Trophoblast cell (in vitro differentiated cells and primary cell): Measurements from ENCODE around the gene TEKTIP1.
A peak's percentile ranks its signal among the peaks of the same experiment; 100 is the strongest.

ENCODE experiments used
- DNase-seq, 2 donors: peaks; one replicate each; pipeline ENCODE4 v3.0.0-alpha.2; 2016
- H2AFZ ChIP-seq: 2 replicates; pipeline ENCODE4 v1.6.1; 2013; ENCODE audit warnings: low read length, moderate library complexity, mild to moderate bottlenecking; ENCODE audit not compliant: insufficient read depth, poor library complexity
- H2AK5ac ChIP-seq: 2 replicates; pipeline ENCODE4 v1.6.1; 2013; ENCODE audit warnings: mild to moderate bottlenecking, low read length
- H2BK120ac ChIP-seq: 2 replicates; pipeline ENCODE4 v1.6.1; 2013; ENCODE audit warnings: low read length, mild to moderate bottlenecking, moderate library complexity; ENCODE audit not compliant: insufficient read depth, poor library complexity
- H2BK12ac ChIP-seq: 2 replicates; pipeline ENCODE4 v1.6.1; 2013; ENCODE audit warnings: mild to moderate bottlenecking, low read length, moderate library complexity
- H2BK5ac ChIP-seq: 2 replicates; pipeline ENCODE4 v1.6.1; 2013; ENCODE audit warnings: low read length, low read depth, moderate library complexity, mild to moderate bottlenecking; ENCODE audit not compliant: poor library complexity
- H3K14ac ChIP-seq: 2 replicates; pipeline ENCODE4 v1.6.1; 2013; ENCODE audit warnings: mild to moderate bottlenecking, low read length
- H3K18ac ChIP-seq: 2 replicates; pipeline ENCODE4 v1.6.1; 2013; ENCODE audit warnings: mild to moderate bottlenecking, low read length
- H3K23ac ChIP-seq: 2 replicates; pipeline ENCODE4 v1.6.1; 2013; ENCODE audit warnings: low read length
- H3K27ac ChIP-seq: 2 replicates; pipeline ENCODE4 v1.5.1; 2013; ENCODE audit warnings: low read depth, mild to moderate bottlenecking, inconsistent platforms, low read length, moderate library complexity
- H3K27me3 ChIP-seq: 2 replicates; pipeline ENCODE4 v1.6.1; 2013; ENCODE audit warnings: inconsistent platforms, mild to moderate bottlenecking, low read length, moderate library complexity; ENCODE audit not compliant: insufficient read depth
- H3K36me3 ChIP-seq, 2 experiments: 1 replicate in 1 of 2; 2 replicates in 1 of 2; pipeline ENCODE4 v1.6.1; 2013; ENCODE audit warnings: low read length in 2 of 2, mild to moderate bottlenecking in 2 of 2, moderate library complexity in 1 of 2; ENCODE audit not compliant: insufficient read depth in 2 of 2, control insufficient read depth in 1 of 2
- H3K4ac ChIP-seq: 2 replicates; pipeline ENCODE4 v1.6.1; 2013; ENCODE audit warnings: low read depth, mild to moderate bottlenecking, low read length, moderate library complexity
- H3K4me1 ChIP-seq, 2 experiments: 1 replicate in 1 of 2; 2 replicates in 1 of 2; pipeline ENCODE4 v1.6.1; 2013; ENCODE audit warnings: low read length in 2 of 2, mild to moderate bottlenecking in 2 of 2, moderate library complexity in 1 of 2; ENCODE audit not compliant: insufficient read depth in 2 of 2, control insufficient read depth in 1 of 2
- H3K4me2 ChIP-seq: 2 replicates; pipeline ENCODE4 v1.6.1; 2013; ENCODE audit warnings: inconsistent platforms, mild to moderate bottlenecking, low read length, moderate library complexity
- H3K4me3 ChIP-seq: 2 replicates; pipeline ENCODE4 v1.5.1; 2013; ENCODE audit warnings: mild to moderate bottlenecking, low read depth, low read length, inconsistent platforms
- H3K79me1 ChIP-seq: one replicate; pipeline ENCODE4 v1.6.1; 2013; ENCODE audit warnings: low read length
- H3K79me2 ChIP-seq: 2 replicates; pipeline ENCODE4 v1.6.1; 2013; ENCODE audit warnings: low read length, mild to moderate bottlenecking; ENCODE audit not compliant: control insufficient read depth, insufficient read depth, poor library complexity
- H3K9ac ChIP-seq: 2 replicates; pipeline ENCODE4 v1.6.1; 2013; ENCODE audit warnings: mild to moderate bottlenecking, low read length
- H3K9me3 ChIP-seq: 2 replicates; pipeline ENCODE4 v1.6.1; 2013; ENCODE audit warnings: low read depth, mild to moderate bottlenecking, control low read depth, inconsistent platforms, low read length; ENCODE audit not compliant: insufficient read depth
- H4K12ac ChIP-seq: 2 replicates; pipeline ENCODE4 v1.6.1; 2013; ENCODE audit warnings: low read depth, mild to moderate bottlenecking, low read length, moderate library complexity
- H4K8ac ChIP-seq: 2 replicates; pipeline ENCODE4 v1.6.1; 2013; ENCODE audit warnings: low read depth, mild to moderate bottlenecking, low read length, moderate library complexity
- H4K91ac ChIP-seq: one replicate; pipeline ENCODE4 v1.6.1; 2013; ENCODE audit warnings: low read depth, mild to moderate bottlenecking, low read length, moderate library complexity
- WGBS: extraction: QIAGEN DNeasy Blood & Tissue Kit; methylation state at CpG from one replicate; pipeline ENCODE4 v1.1.7; 2013; ENCODE audit warnings: missing lambda C conversion rate; ENCODE audit not compliant: insufficient read length, insufficient coverage; ENCODE audit errors: extremely low coverage; 5-methylcytosine and 5-hydroxymethylcytosine counted together

The TEKTIP1 gene

DNA sequence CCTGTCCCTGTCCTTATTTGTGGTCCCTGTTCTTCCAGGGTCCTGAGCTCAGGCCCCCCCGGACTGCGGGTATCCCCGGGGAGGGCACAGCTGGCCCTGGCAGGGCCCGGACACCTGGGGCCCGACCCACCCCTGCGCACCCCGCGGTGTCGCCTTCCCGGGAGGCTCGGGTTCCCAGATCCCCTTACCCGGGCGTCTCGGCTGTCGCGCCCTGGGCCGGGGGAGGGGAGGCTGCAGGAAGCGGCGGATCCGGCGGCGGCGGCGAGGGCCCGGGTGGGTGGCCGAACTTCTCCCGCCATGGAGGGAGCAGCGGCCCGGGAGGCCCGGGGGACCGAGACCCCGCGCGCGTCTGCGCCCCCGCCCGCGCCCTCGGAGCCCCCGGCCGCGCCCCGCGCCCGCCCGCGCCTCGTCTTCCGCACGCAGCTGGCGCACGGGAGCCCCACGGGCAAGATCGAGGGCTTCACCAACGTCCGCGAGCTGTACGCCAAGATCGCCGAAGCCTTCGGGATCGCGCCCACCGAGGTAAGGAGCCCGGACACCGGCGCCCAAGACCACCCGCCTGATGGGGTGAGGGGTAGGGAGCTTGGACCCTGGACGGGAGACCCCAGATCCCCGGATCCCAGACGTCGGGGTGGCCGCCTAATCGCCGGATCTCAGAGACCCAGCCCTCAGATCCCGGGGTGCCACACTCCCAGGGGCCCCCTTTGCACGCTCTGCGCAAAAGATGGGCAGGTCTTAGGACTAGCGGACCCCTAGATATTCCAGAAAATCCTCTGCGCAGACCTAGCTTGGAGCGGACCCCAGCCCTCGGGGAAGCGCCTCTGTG is 46.5 kb downstream of the TEKTIP1 start, which contains the start of gene GIPC3:
Gene GIPC3 (plus strand): TSS at position 178 of the 826 bp plus-strand sequence. CDS start 120 bp downstream, at position 298.
- no CpG with 5 or more reads among the region's 84 CpGs for WGBS
- H3K9me3 ChIP-seq = peaks cover 8% of the 10 kb centered on the region
- H3K4ac ChIP-seq = no peak within 1 kb of the TSS
- H4K8ac ChIP-seq = peak within 1 kb of the TSS; percentile 36
- peak within 1 kb of the TSS; percentile 34 for H2BK120ac ChIP-seq
- H3K27me3 ChIP-seq = peaks cover 20% of the 10 kb centered on the region
- H4K91ac ChIP-seq = no peak within 1 kb of the TSS
- H2BK5ac ChIP-seq = no peak within 1 kb of the TSS
- H3K4me1 ChIP-seq = peaks cover 0 to 3% of the 10 kb centered on the region in 2 experiments
- H3K4me3 ChIP-seq = no peak within 1 kb of the TSS
- H2AFZ ChIP-seq = peak within 1 kb of the TSS; percentile 69
- H2BK12ac ChIP-seq = peak within 1 kb of the TSS; percentile 32
- no peak within 1 kb of the TSS for H3K27ac ChIP-seq
- H3K79me1 ChIP-seq = peaks cover 2% of the 10 kb centered on the region
- H3K4me2 ChIP-seq = peak within 1 kb of the TSS; percentile 6
- no peak within 1 kb of the TSS for H3K9ac ChIP-seq
- peak within 1 kb of the TSS; percentile 51 for H4K12ac ChIP-seq
- no peaks in the 10 kb centered on the region for H3K36me3 ChIP-seq
- no peak within 1 kb of the TSS for H2AK5ac ChIP-seq
- H3K79me2 ChIP-seq = no peaks in the 10 kb centered on the region
- DNase-seq = no peak
- H3K23ac ChIP-seq = no peak within 1 kb of the TSS
- no peak within 1 kb of the TSS for H3K18ac ChIP-seq
- H3K14ac ChIP-seq = peak within 1 kb of the TSS; percentile 26

GRCh38 chr19:3586127-3586626 is 47.2 kb downstream of the TEKTIP1 start:
- Histone ChIP-seq H3K4me1 (peaks cover 0 to 3% of the 10 kb centered on the region in 2 experiments), H3K27ac (no peak overlapping the region), H3K36me3 (no peaks in the 10 kb centered on the region), H2BK120ac (no peak overlapping the region), H3K23ac (no peak overlapping the region), H2AK5ac (no peak overlapping the region), H2BK12ac (no peak overlapping the region), H2AFZ (peak overlapping the region; percentile 69), H3K9ac (no peak overlapping the region), H3K4ac (no peak overlapping the region), H3K14ac (no peak overlapping the region), H3K79me2 (no peaks in the 10 kb centered on the region), H3K9me3 (peaks cover 8% of the 10 kb centered on the region), H4K12ac (peak overlapping the region; percentile 51), H4K91ac (no peak overlapping the region), H3K4me2 (no peak overlapping the region), H2BK5ac (no peak overlapping the region), H3K4me3 (no peak overlapping the region), H3K27me3 (peaks cover 20% of the 10 kb centered on the region), H4K8ac (peak overlapping the region; percentile 36), H3K79me1 (peaks cover 2% of the 10 kb centered on the region), H3K18ac (no peak overlapping the region)
- no peak for DNase-seq
- no CpG with 5 or more reads among the region's 16 CpGs for WGBS

GRCh38 chr19:3586707-3587346 is 47.9 kb downstream of the TEKTIP1 start:
- no peak overlapping the region for H3K4me2 ChIP-seq
- no peak overlapping the region for H3K4ac ChIP-seq
- no peak overlapping the region for H2AFZ ChIP-seq
- WGBS = no CpG with 5 or more reads among the region's 31 CpGs
- no peak overlapping the region for H2BK120ac ChIP-seq
- peaks cover 0 to 3% of the 10 kb centered on the region in 2 experiments for H3K4me1 ChIP-seq
- no peaks in the 10 kb centered on the region for H3K36me3 ChIP-seq
- no peak overlapping the region for H3K23ac ChIP-seq
- no peak overlapping the region for H3K27ac ChIP-seq
- no peak overlapping the region for H2BK5ac ChIP-seq
- H3K27me3 ChIP-seq = peaks cover 20% of the 10 kb centered on the region
- peaks cover 14% of the 10 kb centered on the region for H3K9me3 ChIP-seq
- no peak overlapping the region for H4K8ac ChIP-seq
- no peak for DNase-seq
- no peak overlapping the region for H3K4me3 ChIP-seq
- no peak overlapping the region for H2BK12ac ChIP-seq
- peaks cover 2% of the 10 kb centered on the region for H3K79me1 ChIP-seq
- no peak overlapping the region for H3K9ac ChIP-seq
- no peak overlapping the region for H3K14ac ChIP-seq
- no peak overlapping the region for H4K91ac ChIP-seq
- H4K12ac ChIP-seq = no peak overlapping the region
- no peaks in the 10 kb centered on the region for H3K79me2 ChIP-seq
- H3K18ac ChIP-seq = no peak overlapping the region
- H2AK5ac ChIP-seq = no peak overlapping the region

- Histone ChIP-seq H3K4me1 (peaks cover 0 to 3% of the 10 kb centered on the region in 2 experiments), H3K79me2 (no peaks in the 10 kb centered on the region), H3K79me1 (peaks cover 2% of the 10 kb centered on the region), H3K4ac (no peak overlapping the region), H2BK5ac (no peak overlapping the region), H3K4me3 (no peak overlapping the region), H3K36me3 (no peaks in the 10 kb centered on the region), H2BK120ac (no peak overlapping the region), H2AFZ (no peak overlapping the region), H3K9ac (no peak overlapping the region), H3K14ac (no peak overlapping the region), H3K27me3 (peaks cover 20% of the 10 kb centered on the region), H3K23ac (no peak overlapping the region), H3K27ac (no peak overlapping the region), H4K12ac (no peak overlapping the region), H3K18ac (no peak overlapping the region), H2AK5ac (no peak overlapping the region), H2BK12ac (no peak overlapping the region), H4K8ac (no peak overlapping the region), H4K91ac (no peak overlapping the region), H3K9me3 (peaks cover 16% of the 10 kb centered on the region), H3K4me2 (no peak overlapping the region)
- no CpG with 5 or more reads among the region's 11 CpGs for WGBS
- DNase-seq = no peak
These were observed 50.5 kb downstream of the TEKTIP1 start for GRCh38 chr19:3589439-3589838.
